ENCODE measurements around the gene BTBD16.

GRCh38 chr10:122302315-122302714 is 31.2 kb downstream of the BTBD16 start:
- TF ChIP-seq REST (IDR thresholded peaks at IDR 0.05) (no peak), SP1 (IDR thresholded peaks at IDR 0.05) (no peak), EGR1 (IDR thresholded peaks at IDR 0.05; ENCODE audit: low read depth in 2 of 2) (no peak), MAX (IDR thresholded peaks at IDR 0.05) (no peak), CTCF (IDR thresholded peaks at IDR 0.05; ENCODE audit: low read depth, low read length, missing input control) (no peak), GABPA (IDR thresholded peaks at IDR 0.05 in 1 of 2, conservative IDR thresholded peaks at IDR 0.05 in 1 of 2) (no peak), FOXA2 (IDR thresholded peaks at IDR 0.05) (no peak), YY1 (IDR thresholded peaks at IDR 0.05) (no peak), ZBTB33 (IDR thresholded peaks at IDR 0.05) (no peak), HNF4A (conservative IDR thresholded peaks at IDR 0.05) (no peak)
